HG02970 (cell line): ENCODE data around the gene CD6.
A peak's percentile ranks its signal among the peaks of the same experiment; 100 is the strongest.
"Not testable (repeated sequence)": the region's sequence is repeated elsewhere in the genome, so short reads cannot be mapped to it uniquely, and the experiment has no call there.

ENCODE experiments used
- ATAC-seq: cut with Tn5 transposase; IDR thresholded peaks from one replicate; pipeline ENCODE4 v1.9.1; 2021; ENCODE audit warnings: mild to moderate bottlenecking, moderate library complexity, moderate number of reproducible peaks; ENCODE audit not compliant: unreplicated experiment, low FRiP score

Gene CD6

GRCh38 chr11:61049063-61049377, 77.5 kb downstream of the CD6 start:
- ATAC-seq = no peak

DNA sequence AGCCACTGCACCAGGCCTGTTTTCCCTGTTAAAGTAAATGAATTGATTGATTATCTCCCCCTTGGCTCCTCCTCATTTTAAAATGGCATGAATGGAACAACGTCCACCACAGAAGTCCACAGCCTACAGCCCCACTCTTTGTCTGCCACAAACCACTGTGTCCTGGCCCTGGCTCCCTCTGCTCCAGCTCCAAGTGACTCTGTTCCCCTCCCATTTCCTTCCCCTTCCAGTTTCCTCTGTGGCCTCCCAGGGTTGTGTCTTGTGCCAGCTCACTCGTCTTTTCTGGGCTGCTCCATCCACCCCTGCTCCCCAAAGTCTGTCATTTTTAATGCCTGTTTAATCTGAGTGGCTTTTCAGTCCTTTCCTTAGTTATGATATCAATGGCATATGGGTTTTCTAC, 78.4 kb downstream of the CD6 start:
- no peak for ATAC-seq

GRCh38 chr11:61052182-61052972, 80.9 kb downstream of the CD6 start:
- ATAC-seq = no peak

DNA sequence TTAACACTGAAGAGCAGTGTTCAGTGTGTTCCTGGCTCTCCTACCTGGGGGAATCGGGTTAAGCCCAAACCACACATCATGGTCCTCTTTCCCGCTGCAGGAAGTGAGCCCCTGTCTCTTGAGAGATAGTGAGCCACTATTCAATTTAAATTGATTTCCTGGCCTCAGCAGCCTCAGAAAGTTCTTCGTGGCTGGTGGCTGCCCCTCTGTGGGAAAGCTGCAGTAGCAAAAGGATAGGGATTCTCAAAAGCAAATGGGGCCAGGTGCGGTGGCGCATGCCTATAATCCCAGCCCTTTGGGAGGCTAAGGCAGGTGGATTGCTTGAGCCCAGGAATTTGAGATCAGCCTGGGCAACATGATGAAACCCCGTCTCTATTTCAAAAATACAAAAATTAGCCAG, 81.7 kb downstream of the CD6 start:
- ATAC-seq = no peak

DNA sequence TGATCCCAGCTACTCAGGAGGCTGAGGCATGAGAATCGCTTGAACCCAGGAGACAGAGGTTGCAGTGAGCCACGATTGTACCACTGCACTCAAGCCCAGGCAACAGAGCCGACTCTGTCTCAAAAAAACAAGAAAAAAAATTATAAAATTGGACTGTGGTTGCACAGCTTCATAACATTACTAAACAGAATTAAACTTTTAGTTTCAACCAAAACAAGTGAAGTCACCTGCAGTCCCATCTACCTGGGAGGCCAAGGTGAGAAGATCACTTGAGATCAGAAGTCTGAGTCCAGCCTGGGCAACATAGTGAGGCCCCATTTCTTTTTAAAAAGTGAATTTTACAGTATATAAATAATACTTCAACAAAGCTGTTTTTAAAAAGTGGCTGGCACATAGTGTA, 83.0 kb downstream of the CD6 start:
- ATAC-seq = no peak

DNA sequence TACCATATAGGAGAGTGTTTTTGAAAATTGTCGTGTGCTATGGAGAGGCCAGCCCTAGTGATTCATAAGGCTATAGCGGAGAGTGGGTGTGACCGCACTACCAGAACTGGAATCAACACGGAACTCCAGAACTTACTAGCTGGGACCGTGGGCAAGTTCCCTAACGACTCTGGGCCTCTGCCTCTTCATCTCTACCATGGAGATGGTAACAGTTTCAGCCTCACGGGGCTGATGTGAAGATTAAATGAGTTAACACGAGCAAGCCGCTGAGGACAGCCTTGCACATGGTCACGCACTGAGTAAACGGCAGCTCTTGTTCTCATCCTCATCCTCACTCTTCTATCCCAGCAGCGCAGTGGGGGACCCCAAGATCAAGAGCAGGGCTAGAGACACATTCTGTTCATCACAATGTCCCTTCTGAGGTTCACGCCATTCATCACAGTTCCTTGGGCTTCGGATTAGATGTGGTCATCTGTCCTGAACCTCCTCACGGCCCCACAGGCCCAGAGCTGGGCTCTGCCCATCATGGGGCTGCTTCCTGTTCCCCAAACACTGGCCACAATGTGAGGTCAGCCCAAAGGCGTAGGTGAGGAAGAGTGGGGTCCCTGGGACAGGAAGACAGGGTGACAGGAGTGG, 83.6 kb downstream of the CD6 start:
- no peak for ATAC-seq

DNA sequence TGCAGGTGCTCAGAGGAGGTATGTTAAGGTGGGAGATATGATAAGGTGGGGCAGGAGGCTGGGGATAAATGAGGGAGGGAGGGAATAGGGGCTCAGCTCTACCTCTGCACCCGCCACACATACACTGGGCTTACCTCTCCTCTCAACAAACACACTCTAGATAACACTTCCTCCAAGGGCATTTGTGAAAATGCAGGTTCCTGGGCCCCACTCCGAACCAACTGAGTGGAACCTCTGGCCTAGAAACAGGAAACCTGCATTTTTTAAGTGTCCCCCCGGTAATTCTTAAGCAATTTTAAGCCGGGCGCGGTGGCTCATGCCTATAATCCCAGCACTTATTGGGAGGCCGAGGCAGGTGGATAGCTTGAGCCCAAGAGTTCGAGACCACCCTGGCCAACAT, 84.3 kb downstream of the CD6 start:
- ATAC-seq = no peak

- no peak for ATAC-seq
These were observed 85.1 kb downstream of the CD6 start for GRCh38 chr11:61056571-61056970.

DNA sequence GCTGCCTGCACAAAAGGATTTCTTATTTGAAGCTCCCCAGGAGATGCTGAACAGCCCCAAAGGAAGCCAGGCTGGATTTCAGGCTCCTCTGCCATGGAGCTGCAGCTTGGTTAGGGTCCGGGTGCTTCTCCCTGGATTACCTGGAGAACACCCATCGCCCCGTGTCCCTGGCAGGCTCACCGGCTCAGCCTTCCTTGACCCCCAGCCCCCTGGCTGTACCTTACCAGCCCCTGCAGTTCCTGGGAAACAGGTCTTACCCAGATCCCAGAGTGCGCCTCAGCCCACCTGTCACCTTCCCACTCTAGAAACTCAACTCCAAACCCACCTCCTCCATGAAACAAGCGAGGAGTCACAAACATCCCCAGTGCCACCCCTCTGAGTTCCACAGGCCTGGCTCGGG, 85.5 kb downstream of the CD6 start:
- ATAC-seq = no peak

DNA sequence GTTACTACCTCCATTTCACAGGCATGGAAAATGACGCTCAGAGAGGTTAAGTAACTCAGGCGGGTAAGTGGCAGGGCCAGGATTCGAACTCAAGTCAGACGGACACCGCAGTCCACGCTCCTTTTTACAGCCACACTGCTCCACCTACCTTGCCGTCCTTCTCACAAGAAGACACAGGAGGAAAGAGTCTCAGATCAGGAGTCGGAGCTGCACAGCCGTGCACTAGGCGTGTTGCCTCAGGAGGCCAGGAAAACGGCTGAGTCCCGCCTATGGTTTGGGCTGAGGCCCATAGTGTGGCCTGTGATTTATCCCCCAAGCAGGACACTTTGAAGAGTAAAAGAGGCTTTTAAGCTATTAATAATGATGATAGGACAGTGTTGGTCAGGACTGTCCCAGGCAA, 86.1 kb downstream of the CD6 start:
- ATAC-seq = no peak

DNA sequence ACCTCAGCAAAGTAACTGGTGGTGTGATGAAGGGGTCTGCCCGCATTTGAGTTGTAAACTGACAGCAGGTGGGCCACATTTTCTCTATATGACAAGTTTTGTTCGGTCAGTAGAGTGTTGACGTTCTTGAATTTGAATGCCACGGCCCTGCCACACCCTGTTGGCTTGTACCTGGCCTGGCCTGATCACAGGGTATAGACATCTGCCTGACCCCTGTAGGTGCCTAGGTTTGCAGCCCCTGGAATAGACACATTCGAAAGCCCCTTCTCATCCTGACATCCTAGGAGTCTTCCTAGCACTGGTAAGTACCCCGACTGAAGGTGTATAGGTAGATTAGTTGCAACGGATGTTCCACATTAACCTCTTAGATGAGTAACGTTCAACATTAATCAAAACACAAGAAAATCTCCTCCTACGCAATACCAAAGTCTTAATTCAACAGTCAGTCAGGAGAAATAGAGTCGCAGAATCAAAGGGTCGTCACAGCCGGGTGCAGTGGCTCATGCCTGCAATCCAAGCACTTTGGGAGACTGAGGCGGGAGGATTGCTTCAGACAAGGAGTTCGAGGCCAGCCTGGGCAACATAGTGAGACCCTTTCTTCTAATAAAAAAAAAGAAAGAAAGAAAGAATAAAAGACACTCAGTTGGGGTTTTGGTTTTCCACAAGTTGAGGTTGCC, 87.2 kb downstream of the CD6 start:
- no peak for ATAC-seq

DNA sequence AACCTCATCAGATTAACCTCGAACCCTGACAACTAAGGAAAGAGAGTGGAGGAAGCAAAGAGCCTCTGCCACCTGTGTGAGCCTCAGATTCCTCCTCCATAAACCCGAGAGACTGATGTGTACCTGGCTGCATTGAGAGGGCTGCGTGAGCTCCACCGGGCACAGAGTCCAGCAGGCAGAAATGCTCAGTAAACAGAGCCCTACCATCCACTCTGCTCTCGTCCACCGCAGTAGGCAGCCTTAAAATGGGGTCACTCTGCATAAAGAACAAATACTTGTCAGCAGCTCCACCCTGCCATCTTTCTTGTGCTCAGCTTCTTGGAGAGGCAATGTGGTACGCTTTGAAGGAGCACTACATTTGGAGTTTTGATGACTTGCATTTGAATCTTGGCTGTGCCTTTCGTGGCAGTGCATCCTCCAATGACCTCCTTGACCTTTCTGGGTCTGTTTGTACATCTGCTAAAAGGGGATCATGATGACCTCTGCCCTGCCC, 87.8 kb downstream of the CD6 start:
- no peak for ATAC-seq

- ATAC-seq = peak; percentile 73
These were observed 89.8 kb downstream of the CD6 start for GRCh38 chr11:61061081-61061826.

DNA sequence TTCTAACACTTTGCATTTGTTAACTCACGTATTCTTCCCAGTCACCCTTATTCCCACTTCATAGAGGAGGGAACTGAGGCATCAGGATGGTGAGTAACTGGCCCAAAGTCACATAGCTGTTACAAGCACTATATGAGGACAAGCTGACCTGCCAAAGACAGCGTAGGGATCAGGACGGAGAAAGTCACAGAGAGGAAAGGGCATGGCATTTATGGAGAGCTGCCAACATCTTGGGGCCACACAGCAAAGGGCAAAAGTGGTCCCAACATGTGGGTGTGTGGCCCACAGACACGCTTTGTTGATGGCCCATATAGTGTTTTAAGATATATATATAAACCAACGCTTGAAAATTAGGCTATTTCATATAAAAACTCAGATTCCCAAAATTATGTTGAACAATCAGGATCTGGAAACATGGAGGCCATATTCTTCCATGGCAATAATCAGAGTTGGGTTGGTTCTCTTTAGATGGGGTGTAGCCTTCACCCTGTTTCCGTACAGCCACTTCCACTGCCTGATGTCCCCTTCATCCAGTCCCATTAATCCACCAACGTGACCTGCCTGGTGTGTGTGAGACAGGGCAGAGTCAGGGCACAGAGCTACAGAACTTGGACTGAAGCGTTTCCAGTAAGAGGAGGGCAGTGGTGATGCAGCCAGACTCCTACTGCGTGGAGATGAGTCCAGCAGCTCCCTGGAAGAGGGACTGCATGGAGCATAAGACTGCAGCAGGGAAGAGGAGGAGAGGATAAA, 90.9 kb downstream of the CD6 start:
- ATAC-seq = no peak

GRCh38 chr11:61065236-61065635, 93.8 kb downstream of the CD6 start:
- ATAC-seq = not testable (repeated sequence)

- no peak for ATAC-seq
These were observed 94.6 kb downstream of the CD6 start for GRCh38 chr11:61065955-61066638.

GRCh38 chr11:61066645-61067044, 95.2 kb downstream of the CD6 start:
- ATAC-seq = no peak

DNA sequence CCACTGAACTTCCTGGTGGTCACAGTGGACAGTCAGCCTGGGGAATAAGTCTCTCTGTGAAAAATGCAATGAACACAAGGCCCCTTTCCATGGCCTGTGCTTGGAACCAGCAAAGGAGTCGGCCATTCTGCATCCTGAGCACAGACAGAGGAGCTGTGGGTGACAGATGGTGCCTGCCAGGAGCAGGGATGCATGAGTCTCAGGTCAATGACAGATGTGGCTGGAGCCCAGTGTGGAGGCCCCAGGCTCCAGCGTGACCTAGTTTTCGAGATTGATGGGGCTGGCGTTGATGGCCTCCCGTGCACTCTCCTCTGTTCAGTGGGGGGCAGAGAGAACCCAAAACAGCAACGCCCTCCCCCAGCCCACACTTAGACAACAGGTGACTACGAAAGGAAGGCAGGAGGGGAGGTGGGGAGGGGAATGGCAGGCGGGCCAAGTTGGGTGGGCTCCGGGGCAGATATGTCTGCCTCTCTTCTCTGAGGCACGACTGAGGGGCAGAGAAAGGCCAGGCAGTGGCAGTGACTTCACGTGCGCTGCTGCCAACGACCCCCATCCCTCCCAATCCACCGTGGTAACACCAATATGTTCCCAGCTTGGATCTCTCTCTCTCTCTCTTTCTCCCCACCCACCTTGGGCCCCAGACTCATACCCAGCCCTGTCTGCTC, 96.4 kb downstream of the CD6 start:
- ATAC-seq = no peak

GRCh38 chr11:61068581-61068980, 97.1 kb downstream of the CD6 start:
- ATAC-seq = no peak
